HG02763 (cell line): Measurements from ENCODE around the gene TMEM63C.

Experiments
- ATAC-seq: cut with Tn5 transposase; IDR thresholded peaks from one replicate; pipeline ENCODE4 v1.9.1; 2021; ENCODE audit warnings: mild to moderate bottlenecking, moderate library complexity; ENCODE audit not compliant: unreplicated experiment

TMEM63C gene

DNA sequence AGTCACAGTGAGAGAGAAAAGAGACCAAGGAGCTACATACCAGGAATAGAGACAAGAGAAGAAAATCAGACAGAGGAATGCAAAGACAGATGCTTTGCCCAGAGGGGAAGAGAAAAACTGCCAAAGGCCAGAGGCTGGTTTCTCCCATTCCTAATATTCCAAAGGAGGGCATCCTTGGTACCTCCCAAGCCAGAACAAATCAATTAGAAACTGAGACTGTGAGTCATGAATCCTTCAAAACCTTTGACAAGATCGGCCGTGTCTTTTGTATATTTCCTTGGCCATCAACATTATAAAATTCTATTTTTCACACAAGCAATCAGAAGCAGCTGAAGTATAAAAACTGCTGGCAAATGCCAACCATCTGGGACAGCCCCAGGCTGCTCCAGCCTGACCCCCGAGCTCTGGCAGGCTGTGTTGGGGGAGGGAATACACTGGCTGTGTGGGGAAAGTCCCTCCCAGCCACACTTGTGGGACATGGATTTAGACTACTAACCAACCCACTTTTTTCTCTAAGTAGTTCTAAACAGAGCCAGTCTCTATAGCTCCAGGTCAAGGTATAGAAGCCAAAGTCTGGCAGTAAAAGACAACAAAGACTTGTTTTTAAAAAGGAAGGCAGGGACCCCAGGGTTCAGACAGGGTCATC lies 125.4 kb downstream of the TMEM63C start:
- no peak for ATAC-seq
